Adrenal gland (tissue), 12 donors: ENCODE results near the gene PHF13. TPM values are rescaled to one million over a fixed set of nuclear protein-coding genes. Genes with fewer than 3 reads are reported as not detected.

Source experiments
- DNase-seq, 7 donors: peaks; one replicate each; pipeline ENCODE4 v3.0.0-alpha.2; 2019 to 2020
- H3K27ac ChIP-seq, 5 donors: fragments of 200-600 bp; sonication (generic) in 4 of 5; 1 replicate in 3 of 5; 2 replicates in 2 of 5; pipeline versions ENCODE4 v1.5.1 to v1.8.0; 2016 to 2020; ENCODE audit warnings: mild to moderate bottlenecking in 1 of 5
- H3K27me3 ChIP-seq: fragments of 200-600 bp; 2 replicates; pipeline ENCODE4 v1.8.0; 2021
- H3K36me3 ChIP-seq, 2 donors: fragments of 200-600 bp; replicated peaks in 1 of 2; 1 replicate in 1 of 2; 2 replicates in 1 of 2; pipeline versions ENCODE4 v1.5.1 to v1.8.0; 2018 to 2022
- H3K4me1 ChIP-seq, 2 donors: fragments of 200-600 bp; replicated peaks in 1 of 2; 1 replicate in 1 of 2; 2 replicates in 1 of 2; pipeline versions ENCODE4 v1.5.1 to v1.8.0; 2018 to 2021
- H3K4me3 ChIP-seq, 4 donors: fragments of 200-600 bp; sonication (generic) in 3 of 4; one replicate each; pipeline ENCODE4 v1.5.1; 2016 to 2018
- H3K9me3 ChIP-seq, 3 donors: fragments of 200-600 bp; sonication (generic) in 1 of 3; replicated peaks in 1 of 3; 1 replicate in 2 of 3; 2 replicates in 1 of 3; pipeline versions ENCODE4 v1.5.1 to v1.8.0; 2016 to 2021
- CTCF ChIP-seq, 6 experiments: fragments of 450-650 bp in 4 of 6; fragments of 200-600 bp in 2 of 6; sonication (generic) in 1 of 6; IDR thresholded peaks; 1 replicate in 5 of 6; 2 replicates in 1 of 6; pipeline versions ENCODE4 v1.5.1 to v1.8.0; 2016 to 2021; ENCODE audit warnings: antibody characterized with exemption in 6 of 6, mild to moderate bottlenecking in 2 of 6, moderate library complexity in 1 of 6
- POLR2A ChIP-seq, 2 donors: fragments of 450-650 bp; IDR thresholded peaks; one replicate each; pipeline ENCODE4 v1.6.1; 2017; ENCODE audit warnings: antibody characterized with exemption in 2 of 2, mild to moderate bottlenecking in 2 of 2, moderate library complexity in 1 of 2
- WGBS, 4 donors: extraction: QIAGEN DNeasy Blood & Tissue Kit in 2 of 4; methylation state at CpG; one replicate each; pipeline versions ENCODE4 v1.1.5 to v1.1.7; 2013 to 2017; 5-methylcytosine and 5-hydroxymethylcytosine counted together
- intact Hi-C, 2 donors: fragments of 100-400 bp; cut with DNase I; formaldehyde crosslinking; loops; one replicate each; pipeline versions ENCODE4 v1.14.1 to v1.15.0; 2022 to 2023
- polyA plus RNA-seq, 3 donors: library from polyadenylated mRNA; stranded (reverse); fragments of 200-250 nt in 2 of 3; fragments of 350-450 nt in 1 of 3; fragmentation: Illumina TruSeq in 1 of 3; extraction: RNeasy Lipid Tissue Mini Kit (QIAGEN cat#74804) in 1 of 3; gene quantifications; one replicate each; pipeline ENCODE4 v1.2.3, GENCODE V29; 2013 to 2014
- total RNA-seq, 9 donors: library from RNA; depleted of rRNA in 4 of 9; stranded (reverse); fragments of >200 nt in 4 of 9; fragments of 120-200 nt in 1 of 9; fragmentation: NEBNext Ultra II Directional in 1 of 9; extraction: Animal tissue kit (Norgen Biotek cat#: 25700) in 1 of 9; gene quantifications; one replicate each; pipeline versions ENCODE4 v1.1.0 to v1.2.4, GENCODE V29; 2013 to 2023
- donor health status: healthy with polysubstance abuse.
- donor health status: Bipolar disorder and iron deficiency.
- donor health status: DM: yes; HTN: yes; CAD: no.
- donor health status: DM: no; HTN: no; CAD: no.
- donor health status: DM: no; HTN: no; CAD: no.
- donor health status: DM: yes; HTN: yes; CAD: no.

The PHF13 gene
- total and polyA plus RNA-seq, 12 donors: 4.7 to 20.1 (median 12.9) TPM

GRCh38 chr1:6645018-6645417, 31.5 kb downstream of the PHF13 start:
- Histone ChIP-seq H3K27me3 (no peaks in the 10 kb centered on the region), H3K27ac (no peak overlapping the region), H3K4me1 (no peaks in the 10 kb centered on the region), H3K9me3 (no peaks in the 10 kb centered on the region), H3K4me3 (no peak overlapping the region), H3K36me3 (peaks cover 0 to 47% of the 10 kb centered on the region in 2 donors)
- DNase-seq: no peak
- TF ChIP-seq POLR2A (IDR thresholded peaks at IDR 0.05) (no peak), CTCF (IDR thresholded peaks at IDR 0.05) (no peak)
- 89 to 93% (median 92%) methylated on average over 5 to 7 of the region's 7 CpGs for WGBS, 4 donors
- intact Hi-C loops: loop anchor here (10.0 kb wide), 1 partner anchor 160 kb away; no protein-coding TSS in a partner anchor

DNA sequence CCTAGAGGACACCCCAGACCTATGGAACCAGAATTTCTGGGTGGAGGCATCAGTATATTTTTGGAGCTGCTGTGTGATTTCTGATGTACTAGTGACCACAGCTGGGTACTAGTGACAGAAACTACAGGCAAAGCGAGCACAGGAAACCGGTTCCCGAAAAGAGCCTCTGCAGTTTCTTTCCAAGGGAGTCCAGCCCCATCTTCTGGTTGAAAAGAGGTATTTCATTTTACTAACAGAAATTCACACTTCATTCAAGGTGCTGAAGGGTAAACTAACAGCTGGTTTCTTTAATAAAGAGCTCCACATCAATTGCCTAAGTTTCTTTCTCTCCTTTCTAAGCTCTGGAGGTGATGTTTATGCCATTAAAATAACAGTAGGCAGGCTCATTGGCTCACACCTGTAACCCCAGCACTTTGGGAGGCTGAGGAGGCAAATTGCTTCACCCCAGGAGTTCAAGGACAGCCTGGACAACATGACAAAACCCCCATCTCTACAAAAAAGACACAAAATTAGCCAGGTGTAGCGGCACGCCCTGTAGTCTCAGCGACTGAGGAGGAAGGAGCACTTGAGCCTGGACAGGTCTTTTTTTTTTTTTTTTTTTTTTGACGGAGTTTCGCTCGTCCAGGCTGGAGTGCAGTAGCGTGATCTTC, 33.1 kb downstream of the PHF13 start:
- peak; percentile 52 to 74 (median 67) for TF ChIP-seq CTCF (IDR thresholded peaks at IDR 0.05)
- no peak for TF ChIP-seq POLR2A (IDR thresholded peaks at IDR 0.05)
- peaks cover 0 to 50% of the 10 kb centered on the region in 2 donors for H3K36me3 ChIP-seq
- H3K4me3 ChIP-seq: no peak overlapping the region
- no peaks in the 10 kb centered on the region for H3K27me3 ChIP-seq
- DNase-seq: peak in 3 of 7 donors; percentile 38 to 50 (median 44)
- no peaks in the 10 kb centered on the region for H3K9me3 ChIP-seq
- WGBS, 4 donors: 53 to 62% (median 55%) methylated on average over 10 of the region's 10 CpGs
- H3K27ac ChIP-seq: no peak overlapping the region
- intact Hi-C loops: loop anchor here (10.0 kb wide), 1 partner anchor 162 kb away; no protein-coding TSS in a partner anchor
- no peaks in the 10 kb centered on the region for H3K4me1 ChIP-seq

DNA sequence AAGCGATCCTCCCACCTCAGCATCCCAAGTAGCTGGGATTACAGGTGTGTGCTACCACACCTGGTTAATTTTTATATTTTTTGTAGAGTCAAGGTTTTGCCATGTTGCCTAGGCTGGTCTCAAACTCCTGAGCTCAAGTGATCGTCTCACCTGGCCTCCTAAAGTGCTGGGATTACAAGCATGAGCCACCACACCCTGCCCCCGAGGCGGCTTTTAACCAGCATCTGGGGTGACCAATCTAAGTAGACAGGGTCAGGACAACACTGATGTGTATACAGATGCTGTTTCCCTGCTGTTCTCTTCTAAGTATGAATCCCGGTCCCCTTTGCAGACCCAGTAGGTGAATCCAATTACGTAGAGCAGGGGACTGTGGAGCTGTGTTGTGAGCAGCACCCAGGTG, 35.0 kb downstream of the PHF13 start:
- 82 to 94% (median 91%) methylated on average over 6 of the region's 6 CpGs for WGBS, 4 donors

DNA sequence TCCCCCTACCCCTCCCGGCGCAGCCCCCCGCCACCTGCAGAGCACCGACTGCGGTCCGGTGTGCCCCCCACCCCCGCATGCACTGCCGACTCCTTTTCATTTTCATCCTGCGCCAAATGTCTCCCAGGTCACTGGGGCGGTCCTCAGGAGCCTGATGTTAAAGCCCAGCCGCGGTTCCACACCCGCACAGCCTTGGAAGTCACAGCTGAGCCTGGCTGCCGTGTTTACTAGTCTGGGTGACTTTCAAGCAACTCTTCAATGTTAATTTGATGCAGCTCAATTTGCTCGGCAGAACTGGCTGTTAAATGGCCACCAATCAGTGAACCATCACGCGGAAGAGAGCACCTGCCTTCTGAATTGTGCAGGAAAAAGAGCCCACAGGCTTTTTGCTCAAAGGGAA, 38.4 kb downstream of the PHF13 start:
- WGBS, 4 donors: 77 to 91% (median 85%) methylated on average over 14 to 17 of the region's 17 CpGs
- TF ChIP-seq CTCF (IDR thresholded peaks at IDR 0.05): no peak
- no peak for TF ChIP-seq POLR2A (IDR thresholded peaks at IDR 0.05)
- intact Hi-C loops: no loop called here
- no peak for DNase-seq
- no peak overlapping the region for H3K27ac ChIP-seq
- H3K4me3 ChIP-seq: no peak overlapping the region
- no peaks in the 10 kb centered on the region for H3K27me3 ChIP-seq
- H3K9me3 ChIP-seq: no peaks in the 10 kb centered on the region
- peaks cover 0 to 32% of the 10 kb centered on the region in 2 donors for H3K36me3 ChIP-seq
- H3K4me1 ChIP-seq: no peaks in the 10 kb centered on the region

More for the DNA sequence above, 35.0 kb downstream of the PHF13 start:
- H3K4me1 ChIP-seq: no peaks in the 10 kb centered on the region
- TF ChIP-seq CTCF (IDR thresholded peaks at IDR 0.05) (no peak), POLR2A (IDR thresholded peaks at IDR 0.05) (no peak)
- no peak for DNase-seq
- intact Hi-C loops: loop anchor here (10.0 kb wide), 1 partner anchor 164 kb away; no protein-coding TSS in a partner anchor
- no peak overlapping the region for H3K4me3 ChIP-seq
- no peaks in the 10 kb centered on the region for H3K27me3 ChIP-seq
- H3K36me3 ChIP-seq: peaks cover 0 to 53% of the 10 kb centered on the region in 2 donors
- H3K27ac ChIP-seq: no peak overlapping the region
- H3K9me3 ChIP-seq: no peaks in the 10 kb centered on the region
